ENCODE measurements around the gene HTR1E.
"Not testable (repeated sequence)": the region's sequence is repeated elsewhere in the genome, so short reads cannot be mapped to it uniquely, and the experiment has no call there.

The HTR1E gene

DNA sequence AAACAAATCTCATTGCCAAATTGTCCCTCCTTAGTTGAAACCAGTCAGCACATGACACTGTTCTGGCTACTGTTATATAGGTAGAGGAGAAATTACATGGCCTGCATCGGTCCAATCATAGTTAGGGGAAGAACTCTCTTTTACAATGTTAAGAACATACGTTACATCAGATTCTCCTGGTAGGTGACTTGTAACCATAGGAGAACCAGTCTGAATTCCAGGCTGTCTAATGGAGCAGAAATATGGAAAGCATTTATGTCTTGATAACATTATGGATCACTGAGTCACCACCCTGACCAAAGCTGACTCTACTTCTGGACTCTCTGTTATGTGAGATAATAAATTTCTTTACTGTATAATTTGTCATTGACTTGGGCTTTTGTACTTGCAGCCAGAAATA, 40.9 kb downstream of the HTR1E start:
- no peak for DNase-seq (ENCODE audit: low read depth)

DNA sequence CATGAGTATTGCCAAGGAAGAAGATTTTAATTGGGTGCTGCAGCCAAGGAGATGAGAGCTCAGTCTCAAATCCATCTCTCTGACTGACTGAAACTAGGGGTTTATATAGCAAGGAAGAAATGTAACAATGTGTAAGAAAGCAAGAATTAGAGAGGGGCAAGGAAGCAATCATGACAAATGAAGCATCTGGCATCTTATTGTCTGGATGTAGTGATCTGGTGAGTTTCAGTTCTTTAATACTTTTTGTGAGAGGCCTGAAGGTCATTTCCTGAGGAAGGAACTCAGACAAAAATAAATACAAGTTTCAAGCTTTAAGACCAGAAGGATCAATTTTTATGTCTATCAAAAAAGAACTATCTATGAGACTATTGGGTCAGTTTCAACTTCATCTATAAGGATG, 64.2 kb downstream of the HTR1E start:
- DNase-seq (ENCODE audit: low read depth): no peak

DNA sequence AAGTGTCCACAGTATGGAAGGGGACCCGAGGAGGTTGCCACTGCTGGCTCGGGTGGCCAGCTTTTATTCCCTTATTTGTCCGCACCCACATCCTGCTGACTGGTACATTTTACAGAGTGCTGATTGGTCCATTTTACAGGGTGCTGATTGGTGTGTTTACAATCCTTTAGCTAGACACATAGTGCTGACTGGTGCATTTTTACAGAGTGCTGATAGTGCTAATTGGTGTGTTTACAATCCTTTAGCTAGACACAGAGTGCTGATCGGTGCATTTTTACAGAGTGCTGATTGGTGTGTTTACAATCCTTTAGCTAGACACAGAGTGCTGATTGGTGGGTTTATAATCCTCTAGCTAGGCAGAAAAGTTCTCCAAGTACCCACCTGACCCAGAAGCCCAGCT, 65.1 kb downstream of the HTR1E start:
- DNase-seq (ENCODE audit: low read depth): not testable (repeated sequence)

- not testable (repeated sequence) for DNase-seq (ENCODE audit: low read depth)
These were observed 69.2 kb downstream of the HTR1E start for GRCh38 chr6:87006541-87006940.

- not testable (repeated sequence) for DNase-seq (ENCODE audit: low read depth)
These were observed 72.3 kb downstream of the HTR1E start for GRCh38 chr6:87009581-87009980.

- no peak for DNase-seq (ENCODE audit: low read depth)
These were observed 74.7 kb downstream of the HTR1E start for GRCh38 chr6:87012035-87012434.

DNA sequence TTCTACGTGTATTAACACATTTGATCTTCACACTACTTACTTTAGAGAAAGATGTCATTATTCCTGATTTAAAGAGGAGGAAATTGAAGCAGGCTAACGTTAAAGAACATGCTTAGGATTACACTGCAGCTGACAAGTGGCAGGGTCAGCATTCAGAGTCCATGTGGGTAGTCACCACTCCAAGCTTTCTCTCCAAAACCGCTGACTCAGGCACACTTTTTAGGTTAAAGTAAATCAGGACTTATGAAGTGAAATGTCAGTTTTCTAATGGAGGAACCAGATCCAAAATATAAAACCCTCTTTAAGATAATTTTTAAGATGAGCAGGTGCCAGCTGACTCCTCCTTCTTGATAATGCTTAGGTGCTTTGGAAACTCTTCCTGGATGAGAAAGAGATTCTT, 75.4 kb downstream of the HTR1E start:
- no peak for DNase-seq (ENCODE audit: low read depth)

DNA sequence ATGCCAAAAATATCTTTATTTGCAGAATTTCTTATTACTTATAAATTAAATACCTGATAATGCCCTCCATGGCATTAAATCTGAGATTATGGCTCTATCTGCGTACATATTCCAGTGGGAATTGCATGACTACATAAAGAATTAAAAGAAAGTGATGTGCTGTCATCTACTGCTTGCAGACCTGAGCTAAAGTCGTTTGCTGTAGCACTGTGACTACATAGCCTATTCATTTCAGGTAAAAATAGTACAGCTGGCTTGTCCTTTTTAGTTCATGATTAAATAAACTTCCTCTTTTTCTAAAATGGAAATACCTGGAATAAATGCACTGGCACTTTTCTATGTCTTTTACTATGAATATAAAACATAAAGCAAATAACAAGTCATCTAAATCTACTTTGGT, 79.4 kb downstream of the HTR1E start:
- no peak for DNase-seq (ENCODE audit: low read depth)

- DNase-seq (ENCODE audit: low read depth): no peak
These were observed 89.7 kb downstream of the HTR1E start for GRCh38 chr6:87027021-87027420.

- DNase-seq (ENCODE audit: low read depth): peak; percentile 38
These were observed 92.5 kb downstream of the HTR1E start for GRCh38 chr6:87029711-87030314.

DNA sequence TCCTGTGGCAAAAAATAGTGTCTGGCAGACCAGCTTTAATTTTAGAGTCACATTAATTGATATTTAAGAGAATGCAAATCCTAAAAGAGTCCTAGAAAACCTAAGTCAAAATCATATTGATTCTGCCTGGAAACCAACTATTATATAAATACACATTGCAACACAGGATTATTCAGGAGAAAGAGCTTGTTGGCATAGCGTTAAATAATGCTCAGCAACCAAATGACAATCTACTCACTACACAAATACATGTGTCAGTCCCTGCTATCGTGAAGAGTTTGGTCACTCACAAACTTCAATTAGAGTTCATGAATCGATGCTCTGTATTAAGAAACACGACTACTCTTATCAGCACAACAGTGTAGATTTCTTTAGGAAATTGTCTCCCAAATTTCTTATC, 103.4 kb downstream of the HTR1E start:
- no peak for DNase-seq (ENCODE audit: low read depth)

GRCh38 chr6:87045521-87046075, 108.3 kb downstream of the HTR1E start:
- DNase-seq (ENCODE audit: low read depth): no peak

DNA sequence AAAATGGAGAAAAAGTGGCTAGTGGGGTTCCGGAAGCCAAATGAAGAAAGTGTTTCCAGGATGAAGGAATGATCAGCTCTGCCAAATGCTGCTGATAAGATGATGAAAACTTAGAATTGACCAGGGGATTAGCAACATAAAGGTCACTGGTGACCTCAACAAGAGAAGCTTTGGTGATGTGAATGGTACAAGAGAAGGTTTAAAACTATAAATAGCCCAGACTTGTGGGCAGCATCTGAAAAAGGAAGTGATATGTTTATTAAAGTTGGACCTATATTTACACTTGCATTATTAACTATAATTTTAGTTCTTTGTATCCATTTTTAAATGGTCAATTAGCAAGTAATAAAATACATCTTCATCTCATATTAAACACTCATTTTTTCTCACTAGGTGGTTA, 112.5 kb downstream of the HTR1E start:
- DNase-seq (ENCODE audit: low read depth): no peak

DNA sequence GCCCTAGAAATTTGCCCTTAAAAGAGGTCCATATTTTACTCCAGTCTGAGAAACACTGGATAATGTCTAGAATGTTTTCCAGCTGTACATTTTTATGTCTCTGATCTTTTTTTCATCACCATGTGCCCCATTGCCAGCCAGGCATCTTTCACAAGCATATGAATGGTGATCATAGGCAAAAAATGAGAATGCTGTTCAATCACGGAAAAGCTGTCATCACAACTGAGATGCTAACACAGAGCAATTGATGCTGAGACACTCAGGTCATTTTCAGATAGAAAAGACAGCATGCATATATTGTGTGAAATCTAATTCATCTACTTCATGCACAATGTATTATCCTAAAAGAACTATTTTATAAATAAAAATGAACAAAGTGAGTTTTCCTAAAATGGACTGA, 116.0 kb downstream of the HTR1E start:
- no peak for DNase-seq (ENCODE audit: low read depth)

- no peak for DNase-seq (ENCODE audit: low read depth)
These were observed 117.0 kb downstream of the HTR1E start for GRCh38 chr6:87054143-87054833.

GRCh38 chr6:87059943-87060342, 122.6 kb downstream of the HTR1E start:
- DNase-seq (ENCODE audit: low read depth): no peak

DNA sequence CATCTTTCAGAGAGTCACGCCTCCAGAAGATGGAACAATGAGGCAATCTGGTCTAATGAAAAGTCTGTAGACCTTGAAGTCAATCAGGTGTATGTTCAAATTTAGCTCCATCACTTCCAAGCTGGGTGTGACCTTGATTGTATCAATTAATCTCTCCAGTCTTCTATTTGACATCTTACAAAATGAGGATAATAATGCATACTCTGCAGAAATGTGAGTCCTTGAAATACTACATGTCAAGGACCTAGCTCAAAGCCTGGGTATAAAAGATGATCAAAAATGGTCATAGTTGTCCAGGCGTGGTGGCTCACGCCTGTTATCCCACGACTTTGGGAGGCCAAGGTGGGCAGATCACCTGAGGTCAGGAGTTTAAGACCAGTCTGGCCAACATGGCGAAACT, 127.8 kb downstream of the HTR1E start:
- no peak for DNase-seq (ENCODE audit: low read depth)
